A549 (cell line): ENCODE measurements around the gene RNF225.

ENCODE experiments used
- CBX8 ChIP-seq: fragments of 200-600 bp; sonication (generic); IDR thresholded peaks from 2 replicates; pipeline ENCODE4 v1.6.1; 2016
- MYC ChIP-seq: IDR thresholded peaks from 2 replicates; pipeline ENCODE4 v1.6.1; 2012; ENCODE audit warnings: mild to moderate bottlenecking, inconsistent platforms, low read length, improper control_type of control experiment, borderline replicate concordance
- RARB ChIP-seq: fragments of 250-450 bp; sonication (Bioruptor Pico); IDR thresholded peaks from 2 replicates; pipeline ENCODE4 v1.8.0; 2021; ENCODE audit warnings: mild to moderate bottlenecking, moderate library complexity
- RCOR1 ChIP-seq: fragments of 150-350 bp; IDR thresholded peaks from 2 replicates; pipeline ENCODE4 v1.6.1; 2014; ENCODE audit warnings: antibody characterized with exemption, low read length, low read depth
- TF ChIP-seq, protein P1 (sequence below): fragments of >200 bp; sonication (Bioruptor Twin); formaldehyde crosslinking; IDR thresholded peaks from 3 replicates; pipeline ENCODE4 v1.5.1; 2016

GRCh38 chr19:58400316-58400915, 5.0 kb downstream of the RNF225 start:
- TF ChIP-seq, protein P1, sequence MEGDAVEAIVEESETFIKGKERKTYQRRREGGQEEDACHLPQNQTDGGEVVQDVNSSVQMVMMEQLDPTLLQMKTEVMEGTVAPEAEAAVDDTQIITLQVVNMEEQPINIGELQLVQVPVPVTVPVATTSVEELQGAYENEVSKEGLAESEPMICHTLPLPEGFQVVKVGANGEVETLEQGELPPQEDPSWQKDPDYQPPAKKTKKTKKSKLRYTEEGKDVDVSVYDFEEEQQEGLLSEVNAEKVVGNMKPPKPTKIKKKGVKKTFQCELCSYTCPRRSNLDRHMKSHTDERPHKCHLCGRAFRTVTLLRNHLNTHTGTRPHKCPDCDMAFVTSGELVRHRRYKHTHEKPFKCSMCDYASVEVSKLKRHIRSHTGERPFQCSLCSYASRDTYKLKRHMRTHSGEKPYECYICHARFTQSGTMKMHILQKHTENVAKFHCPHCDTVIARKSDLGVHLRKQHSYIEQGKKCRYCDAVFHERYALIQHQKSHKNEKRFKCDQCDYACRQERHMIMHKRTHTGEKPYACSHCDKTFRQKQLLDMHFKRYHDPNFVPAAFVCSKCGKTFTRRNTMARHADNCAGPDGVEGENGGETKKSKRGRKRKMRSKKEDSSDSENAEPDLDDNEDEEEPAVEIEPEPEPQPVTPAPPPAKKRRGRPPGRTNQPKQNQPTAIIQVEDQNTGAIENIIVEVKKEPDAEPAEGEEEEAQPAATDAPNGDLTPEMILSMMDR = no peak
- TF ChIP-seq CBX8 (no peak), RCOR1 (no peak), MYC (no peak), RARB (CRISPR knock-in tag) (no peak)
